OCI-LY7 (cell line): Measurements from ENCODE around the gene SPOCK1. TPM values are rescaled to one million over a fixed set of nuclear protein-coding genes. Genes with fewer than 3 reads are reported as not detected.

ENCODE experiments used
- BruUV-seq: library from RNA; stranded (reverse); fragments of 400-500 nt; replicated peaks from 2 replicates; lab custom pipeline; 2021; lab: Mats Ljungman, UMichigan
- CTCF ChIA-PET: fragments of 300-600 bp; sonication (Branson Sonifier 250); formaldehyde crosslinking; loops from one replicate; lab custom pipeline; 2022; ENCODE audit warnings: antibody characterized with exemption; ENCODE audit not compliant: unreplicated experiment; lab: Charles Lee
- POLR2A ChIA-PET: fragments of 300-600 bp; sonication (Branson Sonifier 250); formaldehyde crosslinking; loops from one replicate; lab custom pipeline; 2022; ENCODE audit warnings: antibody characterized with exemption; lab: Charles Lee
- DNase-seq: peaks from one replicate; pipeline ENCODE4 v3.0.0-alpha.2; 2015; ENCODE audit warnings: low spot score
- H2AFZ ChIP-seq: fragments of 200-600 bp; sonication (generic), shearing (Covaris generic); 2 replicates; pipeline ENCODE4 v1.6.1; 2014; ENCODE audit warnings: mild to moderate bottlenecking, antibody characterized with exemption, low read length, moderate library complexity
- H3K27ac ChIP-seq: fragments of 200-600 bp; sonication (generic); 2 replicates; pipeline ENCODE4 v1.5.1; 2014; ENCODE audit warnings: mixed run types, low read depth, mild to moderate bottlenecking, moderate library complexity, low read length, inconsistent platforms; ENCODE audit not compliant: poor library complexity, severe bottlenecking
- H3K36me3 ChIP-seq: fragments of 200-600 bp; sonication (generic); 2 replicates; pipeline ENCODE4 v1.6.1; 2014; ENCODE audit warnings: mild to moderate bottlenecking, antibody characterized with exemption, low read length, moderate library complexity, mixed read lengths; ENCODE audit not compliant: insufficient read depth
- H3K4me1 ChIP-seq: fragments of 200-600 bp; sonication (generic); 2 replicates; pipeline ENCODE4 v1.5.1; 2014; ENCODE audit warnings: mild to moderate bottlenecking, low read length; ENCODE audit not compliant: insufficient read depth, poor library complexity, severe bottlenecking
- H3K4me2 ChIP-seq: fragments of 200-600 bp; sonication (generic); 2 replicates; pipeline ENCODE4 v1.6.1; 2014; ENCODE audit warnings: mild to moderate bottlenecking, low read length
- H3K4me3 ChIP-seq: fragments of 200-600 bp; sonication (generic); 2 replicates; pipeline ENCODE4 v1.5.1; 2014; ENCODE audit warnings: mild to moderate bottlenecking, low read depth, low read length; ENCODE audit not compliant: poor library complexity, severe bottlenecking
- H3K79me2 ChIP-seq: fragments of 200-600 bp; sonication (generic); 2 replicates; pipeline ENCODE4 v1.6.1; 2016; ENCODE audit warnings: low read depth, mild to moderate bottlenecking, low read length, moderate library complexity, mixed read lengths; ENCODE audit not compliant: insufficient read depth
- H3K9me2 ChIP-seq: fragments of 200-600 bp; sonication (generic); 2 replicates; pipeline ENCODE4 v1.6.1; 2016; ENCODE audit warnings: mild to moderate bottlenecking, low read length, mixed read lengths; ENCODE audit not compliant: insufficient read depth
- H3K9me3 ChIP-seq: fragments of 200-600 bp; sonication (generic); 2 replicates; pipeline ENCODE4 v1.6.1; 2014; ENCODE audit warnings: mild to moderate bottlenecking, mixed run types, low read length, mixed read lengths
- H4K20me1 ChIP-seq: fragments of 200-600 bp; sonication (generic); 2 replicates; pipeline ENCODE4 v1.6.1; 2014; ENCODE audit warnings: mild to moderate bottlenecking, antibody characterized with exemption, low read length, moderate library complexity, mixed read lengths; ENCODE audit not compliant: insufficient read depth
- CTCF ChIP-seq: fragments of 200-600 bp; sonication (generic); conservative IDR thresholded peaks from 2 replicates; pipeline ENCODE4 v1.5.1; 2014; ENCODE audit warnings: mild to moderate bottlenecking, antibody characterized with exemption, low read length, moderate library complexity, mixed read lengths
- EZH2phosphoT487 ChIP-seq: fragments of 200-600 bp; sonication (generic); IDR thresholded peaks from 2 replicates; pipeline ENCODE4 v1.6.1; 2018; ENCODE audit warnings: low read depth, borderline replicate concordance, mild to moderate bottlenecking, mixed run types, antibody characterized with exemption, low read length, moderate library complexity, mixed read lengths
- intact Hi-C: fragments of 100-400 bp; cut with micrococcal nuclease; formaldehyde crosslinking; loops from one replicate; pipeline ENCODE4 v1.10.0; 2022; ENCODE audit not compliant: unreplicated experiment
- total RNA-seq, 2 experiments: library from RNA; depleted of rRNA in 1 of 2; stranded (reverse); fragments of >200 nt in 1 of 2; shearing (Covaris generic) in 1 of 2; gene quantifications; 2 replicates each; pipeline ENCODE4 v1.2.3, GENCODE V29; 2014 to 2022

The SPOCK1 gene
- total RNA-seq, 2 experiments from 2014 or later: 0.29 to 1.5 TPM

DNA sequence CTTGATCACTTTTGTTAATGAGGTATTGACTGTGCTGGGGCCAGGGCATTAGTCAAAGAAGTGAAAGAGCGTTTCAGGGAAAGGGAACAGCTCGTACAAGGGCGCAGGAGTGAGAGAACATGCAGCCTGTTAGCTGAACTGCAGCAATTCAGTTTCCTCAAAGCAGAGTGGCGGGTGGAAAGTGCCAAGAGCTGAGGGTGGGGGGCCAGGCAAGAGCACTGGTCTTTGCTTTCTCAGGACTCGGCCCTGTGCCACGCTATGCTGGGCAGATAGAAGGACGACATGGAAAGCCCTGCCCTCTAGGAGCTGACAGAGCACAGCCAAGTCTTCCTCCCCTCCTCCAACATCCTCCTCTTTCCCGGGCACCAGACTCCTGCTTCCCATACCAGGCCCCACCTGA lies 304.8 kb downstream of the SPOCK1 start:
- H3K36me3 ChIP-seq: no peaks in the 10 kb centered on the region
- no peak overlapping the region for H2AFZ ChIP-seq
- no peaks in the 10 kb centered on the region for H3K4me1 ChIP-seq
- TF ChIP-seq CTCF: no peak
- no peak for TF ChIP-seq EZH2phosphoT487
- ChIA-PET POLR2A (interaction anchor here (4.1 kb wide), 1 partner anchor 10 kb away, joined by 13 read pairs; no protein-coding TSS in a partner anchor), CTCF (no interaction called here)
- no peaks in the 10 kb centered on the region for H4K20me1 ChIP-seq
- no peak for DNase-seq
- H3K9me3 ChIP-seq: no peaks in the 10 kb centered on the region
- H3K79me2 ChIP-seq: no peaks in the 10 kb centered on the region
- H3K27ac ChIP-seq: no peak overlapping the region
- H3K4me2 ChIP-seq: no peak overlapping the region
- intact Hi-C loops: no loop called here
- no TSS peak for BruUV-seq
- no peaks in the 10 kb centered on the region for H3K9me2 ChIP-seq
- no peak overlapping the region for H3K4me3 ChIP-seq

- Histone ChIP-seq H3K27ac (no peak overlapping the region), H3K79me2 (no peaks in the 10 kb centered on the region), H3K9me3 (no peaks in the 10 kb centered on the region), H4K20me1 (no peaks in the 10 kb centered on the region), H3K36me3 (no peaks in the 10 kb centered on the region), H3K4me2 (no peak overlapping the region), H3K4me1 (no peaks in the 10 kb centered on the region), H2AFZ (no peak overlapping the region), H3K9me2 (no peaks in the 10 kb centered on the region), H3K4me3 (no peak overlapping the region)
- intact Hi-C loops: no loop called here
- TF ChIP-seq EZH2phosphoT487 (no peak), CTCF (no peak)
- ChIA-PET CTCF (interaction anchor here (0.8 kb wide), 1 partner anchor 12 kb away, joined by 3 read pairs; no protein-coding TSS in a partner anchor), POLR2A (interaction anchor here (0.6 to 4.1 kb wide), 5 partner anchors 10 to 321 kb away, joined by 3 to 13 read pairs (median 3); no protein-coding TSS in a partner anchor)
- DNase-seq: no peak
- BruUV-seq: no TSS peak
Measured at GRCh38 chr5:137192293-137192743, 306.8 kb downstream of the SPOCK1 start.

DNA sequence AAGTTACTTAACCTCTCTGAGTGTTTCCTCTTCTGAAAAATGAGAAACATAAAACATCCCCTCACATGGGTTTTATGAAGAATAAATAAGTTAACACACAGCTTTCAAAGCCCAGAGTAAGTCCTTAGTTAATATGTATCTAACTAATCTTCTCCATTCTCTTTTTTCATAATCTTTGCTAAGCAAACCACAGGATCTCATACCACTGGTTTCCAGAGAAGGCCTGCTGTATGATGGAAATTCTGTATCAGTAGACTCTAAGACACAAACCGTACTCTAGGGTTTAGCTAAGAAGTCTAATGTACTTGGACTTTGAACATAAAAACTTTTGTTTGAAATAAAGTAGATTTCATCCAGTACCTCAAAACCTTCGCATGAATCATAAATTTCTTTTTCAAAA lies 307.9 kb downstream of the SPOCK1 start:
- Histone ChIP-seq H3K9me2 (no peaks in the 10 kb centered on the region), H3K4me2 (no peak overlapping the region), H3K79me2 (no peaks in the 10 kb centered on the region), H3K4me1 (no peaks in the 10 kb centered on the region), H3K36me3 (no peaks in the 10 kb centered on the region), H4K20me1 (no peaks in the 10 kb centered on the region), H3K27ac (no peak overlapping the region), H3K9me3 (no peaks in the 10 kb centered on the region), H3K4me3 (no peak overlapping the region), H2AFZ (no peak overlapping the region)
- ChIA-PET CTCF (no interaction called here), POLR2A (interaction anchor here (4.1 kb wide), 1 partner anchor 13 kb away, joined by 13 read pairs; no protein-coding TSS in a partner anchor)
- BruUV-seq: no TSS peak
- DNase-seq: no peak
- no peak for TF ChIP-seq CTCF
- no peak for TF ChIP-seq EZH2phosphoT487
- intact Hi-C loops: no loop called here
